Measurements from ENCODE around the gene TCP10L. TPM values are rescaled to one million over a fixed set of nuclear protein-coding genes. Genes with fewer than 3 reads are reported as not detected.
"Not testable (repeated sequence)": the region's sequence is repeated elsewhere in the genome, so short reads cannot be mapped to it uniquely, and the experiment has no call there.

TCP10L gene
- total and polyA plus RNA-seq, 9 donors: 0.48 to 5.2 (median 1.7) TPM

DNA sequence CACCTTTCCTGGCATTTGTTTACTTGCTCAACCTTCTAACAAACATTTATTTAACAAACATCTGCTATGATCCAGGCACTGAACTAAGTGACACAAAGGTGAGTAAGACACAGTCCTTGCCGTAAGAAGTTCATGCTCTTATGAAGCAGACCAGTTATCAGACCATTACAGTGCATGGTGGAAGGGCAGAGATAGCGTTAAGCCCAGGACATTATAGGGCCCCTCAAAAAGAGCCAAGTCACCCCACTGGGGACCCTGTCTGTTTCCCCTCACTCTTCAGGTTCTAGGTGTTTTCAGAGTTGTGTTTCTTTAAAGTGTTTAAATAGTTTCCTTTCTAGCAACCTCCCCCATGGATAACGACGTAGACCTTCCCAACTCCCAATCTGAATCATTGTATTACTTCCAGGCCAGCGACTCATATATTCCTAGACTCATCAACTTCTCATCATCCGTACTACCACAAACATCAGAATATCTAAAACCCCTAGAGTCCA, 39.3 kb downstream of the TCP10L start:
- Histone ChIP-seq H3K27me3 (no peaks in the 10 kb centered on the region), H3K4me3 (no peak overlapping the region), H3K9me3 (no peaks in the 10 kb centered on the region), H3K36me3 (no peaks in the 10 kb centered on the region), H3K4me1 (ENCODE audit: insufficient read depth) (no peaks in the 10 kb centered on the region), H3K27ac (no peak overlapping the region)
- DNase-seq: no peak
- 74 to 81% (median 81%) methylated on average over 6 of the region's 6 CpGs for WGBS, 3 donors
- no peak for TF ChIP-seq POLR2A (IDR thresholded peaks at IDR 0.05)
- TF ChIP-seq, protein P1, sequence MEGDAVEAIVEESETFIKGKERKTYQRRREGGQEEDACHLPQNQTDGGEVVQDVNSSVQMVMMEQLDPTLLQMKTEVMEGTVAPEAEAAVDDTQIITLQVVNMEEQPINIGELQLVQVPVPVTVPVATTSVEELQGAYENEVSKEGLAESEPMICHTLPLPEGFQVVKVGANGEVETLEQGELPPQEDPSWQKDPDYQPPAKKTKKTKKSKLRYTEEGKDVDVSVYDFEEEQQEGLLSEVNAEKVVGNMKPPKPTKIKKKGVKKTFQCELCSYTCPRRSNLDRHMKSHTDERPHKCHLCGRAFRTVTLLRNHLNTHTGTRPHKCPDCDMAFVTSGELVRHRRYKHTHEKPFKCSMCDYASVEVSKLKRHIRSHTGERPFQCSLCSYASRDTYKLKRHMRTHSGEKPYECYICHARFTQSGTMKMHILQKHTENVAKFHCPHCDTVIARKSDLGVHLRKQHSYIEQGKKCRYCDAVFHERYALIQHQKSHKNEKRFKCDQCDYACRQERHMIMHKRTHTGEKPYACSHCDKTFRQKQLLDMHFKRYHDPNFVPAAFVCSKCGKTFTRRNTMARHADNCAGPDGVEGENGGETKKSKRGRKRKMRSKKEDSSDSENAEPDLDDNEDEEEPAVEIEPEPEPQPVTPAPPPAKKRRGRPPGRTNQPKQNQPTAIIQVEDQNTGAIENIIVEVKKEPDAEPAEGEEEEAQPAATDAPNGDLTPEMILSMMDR (IDR thresholded peaks at IDR 0.05): no peak
- TF ChIP-seq EP300 (IDR thresholded peaks at IDR 0.05): no peak
- intact Hi-C loops (cut with DNase I): no loop called here

GRCh38 chr21:32544697-32545096, 40.6 kb downstream of the TCP10L start:
- Histone ChIP-seq H3K9me3 (no peaks in the 10 kb centered on the region), H3K27me3 (no peaks in the 10 kb centered on the region), H3K4me1 (ENCODE audit: insufficient read depth) (no peaks in the 10 kb centered on the region), H3K4me3 (no peak overlapping the region), H3K27ac (no peak overlapping the region), H3K36me3 (no peaks in the 10 kb centered on the region)
- TF ChIP-seq POLR2A (IDR thresholded peaks at IDR 0.05) (no peak), EP300 (IDR thresholded peaks at IDR 0.05) (no peak)
- TF ChIP-seq, protein P1 (IDR thresholded peaks at IDR 0.05): no peak
- intact Hi-C loops (cut with DNase I): no loop called here
- DNase-seq: no peak
- 90 to 93% (median 90%) methylated on average over 4 of the region's 4 CpGs for WGBS, 3 donors

GRCh38 chr21:32543975-32544374, 41.3 kb downstream of the TCP10L start:
- Histone ChIP-seq H3K4me3 (no peak overlapping the region), H3K27me3 (no peaks in the 10 kb centered on the region), H3K27ac (no peak overlapping the region), H3K4me1 (ENCODE audit: insufficient read depth) (no peaks in the 10 kb centered on the region), H3K9me3 (no peaks in the 10 kb centered on the region), H3K36me3 (no peaks in the 10 kb centered on the region)
- no peak for DNase-seq
- 74 to 89% (median 88%) methylated on average over 3 of the region's 3 CpGs for WGBS, 3 donors
- TF ChIP-seq POLR2A (IDR thresholded peaks at IDR 0.05) (no peak), EP300 (IDR thresholded peaks at IDR 0.05) (no peak)
- TF ChIP-seq, protein P1 (IDR thresholded peaks at IDR 0.05): no peak
- intact Hi-C loops (cut with DNase I): no loop called here

DNA sequence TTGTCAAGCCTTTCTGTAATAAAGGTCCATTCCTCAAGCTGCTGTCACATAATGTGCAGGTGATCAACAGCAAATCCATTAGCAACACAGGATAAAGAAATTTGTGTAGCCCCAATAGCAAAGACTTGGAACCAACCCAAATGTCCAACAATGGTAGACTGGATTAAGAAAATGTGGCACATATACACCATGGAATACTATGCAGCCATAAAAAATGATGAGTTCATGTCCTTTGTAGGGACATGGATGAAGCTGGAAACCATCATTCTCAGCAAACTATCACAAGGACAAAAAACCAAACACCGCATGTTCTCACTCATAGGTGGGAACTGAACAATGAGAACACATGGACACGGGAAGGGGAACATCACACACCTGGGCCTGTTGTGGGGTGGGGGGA, 42.3 kb downstream of the TCP10L start:
- H3K27me3 ChIP-seq; H3K4me1 ChIP-seq (ENCODE audit: insufficient read depth); DNase-seq; H3K4me3 ChIP-seq; H3K27ac ChIP-seq; intact Hi-C loops (cut with DNase I); H3K9me3 ChIP-seq; H3K36me3 ChIP-seq: not testable (repeated sequence)
- WGBS, 3 donors: 94 to 97% (median 97%) methylated on average over 2 of the region's 2 CpGs

GRCh38 chr21:32539378-32539777, 45.9 kb downstream of the TCP10L start:
- Histone ChIP-seq H3K27ac (no peak overlapping the region), H3K27me3 (no peaks in the 10 kb centered on the region), H3K4me3 (no peak overlapping the region), H3K36me3 (no peaks in the 10 kb centered on the region), H3K9me3 (no peaks in the 10 kb centered on the region), H3K4me1 (ENCODE audit: insufficient read depth) (no peaks in the 10 kb centered on the region)
- DNase-seq: no peak
- TF ChIP-seq, protein P1 (IDR thresholded peaks at IDR 0.05): no peak
- no peak for TF ChIP-seq POLR2A (IDR thresholded peaks at IDR 0.05)
- no peak for TF ChIP-seq EP300 (IDR thresholded peaks at IDR 0.05)
- WGBS, 3 donors: 88 to 90% (median 89%) methylated on average over 6 of the region's 6 CpGs
- intact Hi-C loops (cut with DNase I): no loop called here
